ENCODE data around the gene THADA.

DNA sequence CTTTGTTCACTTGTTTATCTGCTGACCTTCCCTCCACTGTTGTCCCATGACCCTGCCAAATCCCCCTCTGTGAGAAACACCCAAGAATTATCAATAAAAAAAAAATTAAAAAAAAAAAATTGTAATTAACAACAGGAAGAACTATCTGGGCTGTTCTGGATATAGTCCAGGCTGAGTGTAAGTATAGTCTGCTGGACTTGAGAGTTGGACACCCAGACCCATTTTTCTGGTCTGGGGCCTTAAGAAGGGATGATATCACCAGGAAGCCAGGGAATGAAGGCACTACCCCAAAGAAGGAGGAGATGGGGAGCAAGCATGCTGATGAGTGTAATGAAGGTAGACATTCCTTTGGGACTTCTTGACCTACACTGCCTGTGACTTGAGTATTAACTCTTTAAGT is 297.3 kb downstream of the THADA start:
- TF ChIP-seq EZH2 (IDR thresholded peaks at IDR 0.05): no peak
- TF ChIP-seq, protein P1, sequence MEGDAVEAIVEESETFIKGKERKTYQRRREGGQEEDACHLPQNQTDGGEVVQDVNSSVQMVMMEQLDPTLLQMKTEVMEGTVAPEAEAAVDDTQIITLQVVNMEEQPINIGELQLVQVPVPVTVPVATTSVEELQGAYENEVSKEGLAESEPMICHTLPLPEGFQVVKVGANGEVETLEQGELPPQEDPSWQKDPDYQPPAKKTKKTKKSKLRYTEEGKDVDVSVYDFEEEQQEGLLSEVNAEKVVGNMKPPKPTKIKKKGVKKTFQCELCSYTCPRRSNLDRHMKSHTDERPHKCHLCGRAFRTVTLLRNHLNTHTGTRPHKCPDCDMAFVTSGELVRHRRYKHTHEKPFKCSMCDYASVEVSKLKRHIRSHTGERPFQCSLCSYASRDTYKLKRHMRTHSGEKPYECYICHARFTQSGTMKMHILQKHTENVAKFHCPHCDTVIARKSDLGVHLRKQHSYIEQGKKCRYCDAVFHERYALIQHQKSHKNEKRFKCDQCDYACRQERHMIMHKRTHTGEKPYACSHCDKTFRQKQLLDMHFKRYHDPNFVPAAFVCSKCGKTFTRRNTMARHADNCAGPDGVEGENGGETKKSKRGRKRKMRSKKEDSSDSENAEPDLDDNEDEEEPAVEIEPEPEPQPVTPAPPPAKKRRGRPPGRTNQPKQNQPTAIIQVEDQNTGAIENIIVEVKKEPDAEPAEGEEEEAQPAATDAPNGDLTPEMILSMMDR (IDR thresholded peaks at IDR 0.05): no peak
- TF ChIP-seq EZH2phosphoT487 (IDR thresholded peaks at IDR 0.05): no peak

All from neural progenitor cell (in vitro differentiated cells).